ENCODE measurements around the gene GAGE10. TPM values are rescaled to one million over a fixed set of nuclear protein-coding genes. Genes with fewer than 3 reads are reported as not detected.
"Not testable (repeated sequence)": the region's sequence is repeated elsewhere in the genome, so short reads cannot be mapped to it uniquely, and the experiment has no call there.

The GAGE10 gene
- total RNA-seq, 2 donors from 2014 or later = not detected

- Histone ChIP-seq H3K4me3 (no peak overlapping the region), H3K4me1 (replicated peaks) (no peaks in the 10 kb centered on the region), H3K36me3 (no peaks in the 10 kb centered on the region), H3K9me3 (no peaks in the 10 kb centered on the region), H3K27ac (no peak overlapping the region), H3K27me3 (replicated peaks; ENCODE audit: insufficient read depth) (no peaks in the 10 kb centered on the region)
- intact Hi-C loops (cut with DNase I) = no loop called here
- TF ChIP-seq CTCF (IDR thresholded peaks at IDR 0.05) = no peak
- no peak for TF ChIP-seq POLR2A (IDR thresholded peaks at IDR 0.05)
- no peak for TF ChIP-seq POLR2AphosphoS5 (IDR thresholded peaks at IDR 0.05)
- 87% methylated on average over 9 of the region's 17 CpGs for WGBS
- DNase-seq (ENCODE audit: low spot score) = no peak
These were observed 10.8 kb upstream of the GAGE10 start for GRCh38 chrX:49292400-49293362.

GRCh38 chrX:49299293-49299692, 4.2 kb upstream of the GAGE10 start:
- H3K36me3 ChIP-seq; H3K27me3 ChIP-seq (replicated peaks; ENCODE audit: insufficient read depth); intact Hi-C loops (cut with DNase I); H3K9me3 ChIP-seq; H3K4me1 ChIP-seq (replicated peaks); DNase-seq (ENCODE audit: low spot score); H3K27ac ChIP-seq; H3K4me3 ChIP-seq: not testable (repeated sequence)
- 100% methylated on average over 1 of the region's 5 CpGs for WGBS

- WGBS = 87% methylated on average over 1 of the region's 1 CpG
- H3K27ac ChIP-seq = no peak overlapping the region
- intact Hi-C loops (cut with DNase I) = no loop called here
- no peaks in the 10 kb centered on the region for H3K4me1 ChIP-seq (replicated peaks)
- H3K4me3 ChIP-seq = no peak overlapping the region
- no peaks in the 10 kb centered on the region for H3K9me3 ChIP-seq
- DNase-seq (ENCODE audit: low spot score) = no peak
- no peak for TF ChIP-seq POLR2AphosphoS5 (IDR thresholded peaks at IDR 0.05)
- no peak for TF ChIP-seq POLR2A (IDR thresholded peaks at IDR 0.05)
- no peak for TF ChIP-seq CTCF (IDR thresholded peaks at IDR 0.05)
- H3K36me3 ChIP-seq = no peaks in the 10 kb centered on the region
- no peaks in the 10 kb centered on the region for H3K27me3 ChIP-seq (replicated peaks; ENCODE audit: insufficient read depth)
These were observed 2.7 kb upstream of the GAGE10 start for GRCh38 chrX:49300703-49301102.

- intact Hi-C loops (cut with DNase I); H3K9me3 ChIP-seq; H3K4me3 ChIP-seq; DNase-seq (ENCODE audit: low spot score); H3K27ac ChIP-seq; H3K27me3 ChIP-seq (replicated peaks; ENCODE audit: insufficient read depth); H3K36me3 ChIP-seq; H3K4me1 ChIP-seq (replicated peaks): not testable (repeated sequence)
- 67% methylated on average over 2 of the region's 2 CpGs for WGBS
These were observed 4.3 kb downstream of the GAGE10 start for GRCh38 chrX:49307775-49308174.

GRCh38 chrX:49308604-49309269, 5.3 kb downstream of the GAGE10 start:
- DNase-seq (ENCODE audit: low spot score) = no peak
- Histone ChIP-seq H3K27ac (peak overlapping the region; percentile 63 to 78), H3K4me1 (replicated peaks) (no peaks in the 10 kb centered on the region), H3K27me3 (replicated peaks; ENCODE audit: insufficient read depth) (no peaks in the 10 kb centered on the region), H3K9me3 (no peaks in the 10 kb centered on the region), H3K4me3 (peak overlapping the region in 1 of 2 donors; percentile 13), H3K36me3 (no peaks in the 10 kb centered on the region)
- intact Hi-C loops (cut with DNase I) = no loop called here
- WGBS = 17% methylated on average over 15 of the region's 15 CpGs
- TF ChIP-seq CTCF (IDR thresholded peaks at IDR 0.05) = no peak
- TF ChIP-seq POLR2A (IDR thresholded peaks at IDR 0.05) = no peak
- TF ChIP-seq POLR2AphosphoS5 (IDR thresholded peaks at IDR 0.05) = no peak

Data from prostate gland (tissue), 2 donors.